T-helper 22 cell (primary cell): ENCODE results near the gene RELT.

Experiments
- DNase-seq: peaks from one replicate; pipeline ENCODE4 v3.0.0-alpha.2; 2020; ENCODE audit warnings: low read depth

The RELT gene

GRCh38 chr11:73439002-73439843 lies 63.0 kb downstream of the RELT start:
- no peak for DNase-seq

GRCh38 chr11:73445980-73446379 lies 69.8 kb downstream of the RELT start:
- DNase-seq = no peak

GRCh38 chr11:73446766-73447165 lies 70.6 kb downstream of the RELT start:
- no peak for DNase-seq
